Measurements from ENCODE around the gene PDE11A.
"Not testable (repeated sequence)": the region's sequence is repeated elsewhere in the genome, so short reads cannot be mapped to it uniquely, and the experiment has no call there.

- TF ChIP-seq, protein P1, sequence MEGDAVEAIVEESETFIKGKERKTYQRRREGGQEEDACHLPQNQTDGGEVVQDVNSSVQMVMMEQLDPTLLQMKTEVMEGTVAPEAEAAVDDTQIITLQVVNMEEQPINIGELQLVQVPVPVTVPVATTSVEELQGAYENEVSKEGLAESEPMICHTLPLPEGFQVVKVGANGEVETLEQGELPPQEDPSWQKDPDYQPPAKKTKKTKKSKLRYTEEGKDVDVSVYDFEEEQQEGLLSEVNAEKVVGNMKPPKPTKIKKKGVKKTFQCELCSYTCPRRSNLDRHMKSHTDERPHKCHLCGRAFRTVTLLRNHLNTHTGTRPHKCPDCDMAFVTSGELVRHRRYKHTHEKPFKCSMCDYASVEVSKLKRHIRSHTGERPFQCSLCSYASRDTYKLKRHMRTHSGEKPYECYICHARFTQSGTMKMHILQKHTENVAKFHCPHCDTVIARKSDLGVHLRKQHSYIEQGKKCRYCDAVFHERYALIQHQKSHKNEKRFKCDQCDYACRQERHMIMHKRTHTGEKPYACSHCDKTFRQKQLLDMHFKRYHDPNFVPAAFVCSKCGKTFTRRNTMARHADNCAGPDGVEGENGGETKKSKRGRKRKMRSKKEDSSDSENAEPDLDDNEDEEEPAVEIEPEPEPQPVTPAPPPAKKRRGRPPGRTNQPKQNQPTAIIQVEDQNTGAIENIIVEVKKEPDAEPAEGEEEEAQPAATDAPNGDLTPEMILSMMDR (IDR thresholded peaks at IDR 0.05; ENCODE audit: low read depth, low read length, missing input control), result not testable (repeated sequence)
- TF ChIP-seq, protein P2, sequence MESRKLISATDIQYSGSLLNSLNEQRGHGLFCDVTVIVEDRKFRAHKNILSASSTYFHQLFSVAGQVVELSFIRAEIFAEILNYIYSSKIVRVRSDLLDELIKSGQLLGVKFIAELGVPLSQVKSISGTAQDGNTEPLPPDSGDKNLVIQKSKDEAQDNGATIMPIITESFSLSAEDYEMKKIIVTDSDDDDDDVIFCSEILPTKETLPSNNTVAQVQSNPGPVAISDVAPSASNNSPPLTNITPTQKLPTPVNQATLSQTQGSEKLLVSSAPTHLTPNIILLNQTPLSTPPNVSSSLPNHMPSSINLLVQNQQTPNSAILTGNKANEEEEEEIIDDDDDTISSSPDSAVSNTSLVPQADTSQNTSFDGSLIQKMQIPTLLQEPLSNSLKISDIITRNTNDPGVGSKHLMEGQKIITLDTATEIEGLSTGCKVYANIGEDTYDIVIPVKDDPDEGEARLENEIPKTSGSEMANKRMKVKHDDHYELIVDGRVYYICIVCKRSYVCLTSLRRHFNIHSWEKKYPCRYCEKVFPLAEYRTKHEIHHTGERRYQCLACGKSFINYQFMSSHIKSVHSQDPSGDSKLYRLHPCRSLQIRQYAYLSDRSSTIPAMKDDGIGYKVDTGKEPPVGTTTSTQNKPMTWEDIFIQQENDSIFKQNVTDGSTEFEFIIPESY (IDR thresholded peaks at IDR 0.05), result not testable (repeated sequence)
- TF ChIP-seq YY1 (IDR thresholded peaks at IDR 0.05); RAD21 (IDR thresholded peaks at IDR 0.05); MAX (IDR thresholded peaks at IDR 0.05); TAF1 (conservative IDR thresholded peaks at IDR 0.05); SP1 (IDR thresholded peaks at IDR 0.05): not testable (repeated sequence)
- TF ChIP-seq, protein P3, sequence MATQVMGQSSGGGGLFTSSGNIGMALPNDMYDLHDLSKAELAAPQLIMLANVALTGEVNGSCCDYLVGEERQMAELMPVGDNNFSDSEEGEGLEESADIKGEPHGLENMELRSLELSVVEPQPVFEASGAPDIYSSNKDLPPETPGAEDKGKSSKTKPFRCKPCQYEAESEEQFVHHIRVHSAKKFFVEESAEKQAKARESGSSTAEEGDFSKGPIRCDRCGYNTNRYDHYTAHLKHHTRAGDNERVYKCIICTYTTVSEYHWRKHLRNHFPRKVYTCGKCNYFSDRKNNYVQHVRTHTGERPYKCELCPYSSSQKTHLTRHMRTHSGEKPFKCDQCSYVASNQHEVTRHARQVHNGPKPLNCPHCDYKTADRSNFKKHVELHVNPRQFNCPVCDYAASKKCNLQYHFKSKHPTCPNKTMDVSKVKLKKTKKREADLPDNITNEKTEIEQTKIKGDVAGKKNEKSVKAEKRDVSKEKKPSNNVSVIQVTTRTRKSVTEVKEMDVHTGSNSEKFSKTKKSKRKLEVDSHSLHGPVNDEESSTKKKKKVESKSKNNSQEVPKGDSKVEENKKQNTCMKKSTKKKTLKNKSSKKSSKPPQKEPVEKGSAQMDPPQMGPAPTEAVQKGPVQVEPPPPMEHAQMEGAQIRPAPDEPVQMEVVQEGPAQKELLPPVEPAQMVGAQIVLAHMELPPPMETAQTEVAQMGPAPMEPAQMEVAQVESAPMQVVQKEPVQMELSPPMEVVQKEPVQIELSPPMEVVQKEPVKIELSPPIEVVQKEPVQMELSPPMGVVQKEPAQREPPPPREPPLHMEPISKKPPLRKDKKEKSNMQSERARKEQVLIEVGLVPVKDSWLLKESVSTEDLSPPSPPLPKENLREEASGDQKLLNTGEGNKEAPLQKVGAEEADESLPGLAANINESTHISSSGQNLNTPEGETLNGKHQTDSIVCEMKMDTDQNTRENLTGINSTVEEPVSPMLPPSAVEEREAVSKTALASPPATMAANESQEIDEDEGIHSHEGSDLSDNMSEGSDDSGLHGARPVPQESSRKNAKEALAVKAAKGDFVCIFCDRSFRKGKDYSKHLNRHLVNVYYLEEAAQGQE (IDR thresholded peaks at IDR 0.05), result not testable (repeated sequence)
- TF ChIP-seq, protein P4, sequence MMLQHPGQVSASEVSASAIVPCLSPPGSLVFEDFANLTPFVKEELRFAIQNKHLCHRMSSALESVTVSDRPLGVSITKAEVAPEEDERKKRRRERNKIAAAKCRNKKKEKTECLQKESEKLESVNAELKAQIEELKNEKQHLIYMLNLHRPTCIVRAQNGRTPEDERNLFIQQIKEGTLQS (IDR thresholded peaks at IDR 0.05), result not testable (repeated sequence)
These were observed 21.3 kb downstream of the PDE11A start for GRCh38 chr2:178051257-178051656.
